COR-L47 (cell line): ENCODE results near the gene ISCA2.

Experiments used
- DNase-seq: peaks from one replicate; lab custom pipeline; 2025; lab: John Stamatoyannopoulos, UW

The ISCA2 gene

GRCh38 chr14:74508844-74509428 lies 15.4 kb downstream of the ISCA2 start:
- no peak for DNase-seq

GRCh38 chr14:74509587-74510222 lies 16.1 kb downstream of the ISCA2 start:
- DNase-seq, result no peak

- no peak for DNase-seq
These were observed 16.8 kb downstream of the ISCA2 start for GRCh38 chr14:74510223-74510931.

- no peak for DNase-seq
These were observed 17.4 kb downstream of the ISCA2 start for GRCh38 chr14:74510959-74511409.

GRCh38 chr14:74511966-74512830 lies 18.6 kb downstream of the ISCA2 start:
- no peak for DNase-seq

- DNase-seq, result no peak
These were observed 20.9 kb downstream of the ISCA2 start for GRCh38 chr14:74514471-74514941.

- DNase-seq, result no peak
These were observed 22.4 kb downstream of the ISCA2 start for GRCh38 chr14:74515891-74516412.

- DNase-seq, result no peak
These were observed 23.0 kb downstream of the ISCA2 start for GRCh38 chr14:74516451-74517160.

- no peak for DNase-seq
These were observed 24.2 kb downstream of the ISCA2 start for GRCh38 chr14:74517731-74518130.

GRCh38 chr14:74518221-74518620 lies 24.7 kb downstream of the ISCA2 start:
- DNase-seq, result no peak

GRCh38 chr14:74519316-74520074 lies 25.9 kb downstream of the ISCA2 start:
- no peak for DNase-seq

- no peak for DNase-seq
These were observed 28.2 kb downstream of the ISCA2 start for GRCh38 chr14:74521756-74522155.

GRCh38 chr14:74522740-74523139 lies 29.2 kb downstream of the ISCA2 start:
- no peak for DNase-seq

GRCh38 chr14:74524076-74524811 lies 30.7 kb downstream of the ISCA2 start:
- no peak for DNase-seq

- no peak for DNase-seq
These were observed 31.2 kb downstream of the ISCA2 start for GRCh38 chr14:74524812-74525135.

- DNase-seq, result no peak
These were observed 31.8 kb downstream of the ISCA2 start for GRCh38 chr14:74525361-74525851.

- no peak for DNase-seq
These were observed 33.5 kb downstream of the ISCA2 start for GRCh38 chr14:74526854-74527585.

- no peak for DNase-seq
These were observed 34.2 kb downstream of the ISCA2 start for GRCh38 chr14:74527736-74528280.

GRCh38 chr14:74528406-74528805 lies 34.8 kb downstream of the ISCA2 start:
- DNase-seq, result no peak
